ENCODE data around the gene OR6K6.

DNA sequence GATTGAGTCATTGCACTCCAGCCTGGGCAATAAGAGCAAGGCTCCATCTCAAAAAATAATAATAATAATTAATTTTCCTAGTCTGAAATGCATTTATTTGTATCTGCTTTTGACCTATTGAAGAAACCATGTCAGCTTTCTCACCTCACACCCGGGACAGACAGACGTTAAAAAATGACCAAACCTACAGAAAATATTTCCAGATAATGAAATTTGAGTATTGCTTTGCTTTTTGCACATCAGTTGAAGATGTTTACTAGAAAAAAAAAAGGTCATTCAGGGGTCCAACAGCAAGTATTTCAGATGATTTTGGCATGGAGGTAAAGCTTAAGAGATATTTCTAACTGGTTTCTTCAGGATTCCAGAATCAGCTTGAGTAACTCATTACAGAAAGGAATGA is at the start of gene OR6K6:
- TF ChIP-seq EZH2 (IDR thresholded peaks at IDR 0.05; ENCODE audit: borderline replicate concordance) (no peak), CTCF (IDR thresholded peaks at IDR 0.05; ENCODE audit: poor library complexity) (no peak), EZH2phosphoT487 (IDR thresholded peaks at IDR 0.05; ENCODE audit: low read depth, severe bottlenecking, unreplicated experiment) (no peak)

Measured in hepatocyte (in vitro differentiated cells).